ENCODE results near the gene MEFV.
A peak's percentile ranks its signal among the peaks of the same experiment; 100 is the strongest.

Gene MEFV

GRCh38 chr16:3266873-3267537 is 10.6 kb upstream of the MEFV start:
- DNase-seq, result no peak

DNA sequence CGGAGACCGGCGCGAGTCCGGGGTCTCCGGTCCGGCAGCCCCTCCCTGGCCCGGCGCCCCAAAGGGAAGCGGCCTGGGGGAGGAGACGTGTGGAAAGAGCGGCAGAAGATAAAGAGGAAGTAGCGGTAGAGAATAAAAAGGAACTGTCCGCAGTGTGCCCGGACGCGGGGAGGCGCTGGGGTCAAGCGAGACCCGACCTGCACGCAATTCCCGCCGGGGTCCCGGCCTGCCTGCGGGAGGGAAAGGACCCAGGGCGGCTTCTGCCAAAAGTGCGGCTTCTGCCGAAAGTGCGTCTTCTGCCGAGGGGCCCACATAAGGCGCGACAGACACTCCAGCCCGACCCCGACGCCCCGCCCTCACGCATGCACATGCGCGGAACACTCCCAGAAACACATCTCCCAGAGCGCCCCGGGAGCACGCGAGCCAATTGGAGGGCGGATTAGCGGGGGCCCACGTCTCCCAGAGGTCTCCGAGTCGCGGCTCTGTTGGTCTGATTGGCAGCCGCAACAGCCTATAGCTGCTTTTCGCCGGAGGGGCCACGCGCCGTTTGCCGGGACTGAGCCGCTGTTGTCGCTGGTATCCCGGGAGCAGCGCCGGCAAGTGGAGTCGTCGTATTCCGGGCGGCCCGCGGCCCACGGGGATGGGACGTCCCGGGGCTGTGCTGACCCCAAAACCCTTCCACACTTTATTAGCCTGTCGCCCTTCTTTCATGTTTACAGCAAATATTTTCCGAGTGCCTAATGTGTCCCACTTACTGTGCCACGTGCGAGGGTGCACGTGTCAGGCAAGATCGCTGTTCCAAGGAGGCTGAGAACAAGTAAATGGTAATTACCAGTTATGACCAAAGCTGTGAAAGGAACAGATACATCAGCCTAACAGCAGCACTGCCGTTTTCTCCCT is 8.0 kb upstream of the MEFV start:
- peak; percentile 94 for DNase-seq

DNA sequence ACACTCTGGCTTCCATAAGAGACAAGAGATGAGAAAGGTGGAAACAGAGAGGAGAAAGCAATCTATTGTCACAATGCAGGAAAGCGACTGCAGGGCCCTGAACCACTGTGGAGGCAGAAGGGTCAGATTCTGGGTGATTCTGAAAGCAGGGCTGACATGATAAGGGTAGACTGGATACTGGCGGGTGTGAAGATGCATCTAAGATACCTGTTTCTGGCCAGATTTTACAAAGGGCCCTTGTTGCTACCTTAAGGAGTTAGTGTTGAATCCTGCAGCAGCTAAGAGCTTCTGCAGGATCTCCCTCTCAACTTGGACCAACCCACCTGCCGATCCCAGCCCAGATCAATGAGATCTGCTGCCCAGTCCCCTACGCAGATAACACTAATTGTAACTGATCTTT is 6.1 kb upstream of the MEFV start:
- DNase-seq, result no peak

- no peak for DNase-seq
Measured at GRCh38 chr16:3259836-3260235, 3.4 kb upstream of the MEFV start.

DNA sequence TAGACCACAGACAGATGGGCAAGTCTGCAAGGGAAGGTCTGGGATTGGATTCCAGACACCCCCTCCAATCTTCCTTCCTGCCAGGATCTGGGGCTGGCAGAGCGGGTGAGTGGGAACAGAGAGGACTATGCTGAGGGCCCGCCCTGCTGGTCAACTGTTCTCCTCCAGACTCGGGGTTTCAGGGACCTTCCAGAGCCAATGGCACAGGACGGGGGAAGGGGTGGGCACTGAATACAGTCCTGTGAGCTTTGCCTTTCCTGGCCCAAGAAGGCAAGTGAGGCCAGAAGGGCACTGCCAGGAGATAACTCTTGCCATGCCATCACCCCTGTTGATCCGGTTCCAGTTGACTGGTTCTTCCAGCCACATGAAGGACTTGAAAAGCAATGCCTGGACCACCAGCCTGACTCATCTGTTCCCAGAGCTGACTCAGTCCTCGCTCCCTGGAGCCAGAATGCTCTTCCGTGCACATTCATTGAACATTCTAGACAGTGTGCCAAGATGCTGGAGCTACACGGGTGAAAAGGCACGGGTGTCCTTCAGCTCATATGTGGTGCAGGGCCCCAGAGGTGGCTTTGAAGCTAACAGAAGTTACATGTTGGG is 533 bp upstream of the MEFV start:
- no peak for DNase-seq

GRCh38 chr16:3254309-3254708 is 2.1 kb downstream of the MEFV start:
- no peak for DNase-seq

DNA sequence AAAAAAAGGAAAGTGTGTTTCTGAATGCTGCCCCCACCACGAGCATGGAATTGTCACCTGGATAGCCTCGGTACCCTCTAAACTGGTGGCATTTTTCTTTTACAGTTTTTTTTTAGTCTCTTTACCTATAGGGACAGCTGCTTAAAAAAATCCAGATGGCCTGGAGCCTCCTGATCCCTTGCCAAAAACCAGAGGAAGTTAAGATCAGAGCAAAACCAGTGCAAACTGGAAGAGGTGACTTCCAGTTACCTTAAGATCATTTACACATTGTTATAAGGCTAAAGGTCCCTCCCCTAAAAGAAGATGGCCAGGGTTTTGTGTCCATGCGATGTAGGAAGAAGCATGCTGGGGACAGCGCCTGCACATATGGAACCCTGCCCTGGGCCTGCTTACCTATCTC is 3.5 kb downstream of the MEFV start:
- no peak for DNase-seq

DNA sequence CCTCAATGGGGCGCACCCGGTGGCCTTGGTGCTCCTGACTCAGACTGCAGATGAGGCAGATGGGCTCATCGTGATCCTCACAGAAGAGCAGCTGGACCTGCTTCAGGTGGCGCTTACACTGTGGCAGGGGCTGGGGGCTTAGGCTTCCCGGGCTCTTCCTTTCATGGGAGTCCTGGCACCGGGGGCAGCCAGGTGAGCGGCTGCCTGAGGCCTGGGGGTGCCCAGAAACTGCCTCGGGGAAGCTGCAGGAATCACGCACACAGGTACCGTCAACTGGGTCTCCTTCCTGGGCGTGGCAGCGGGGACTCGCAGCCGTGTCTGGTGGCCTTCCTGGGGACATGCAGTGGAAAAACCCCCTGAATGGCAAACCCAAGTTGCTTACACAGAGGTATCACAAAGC is 7.0 kb downstream of the MEFV start:
- no peak for DNase-seq

DNA sequence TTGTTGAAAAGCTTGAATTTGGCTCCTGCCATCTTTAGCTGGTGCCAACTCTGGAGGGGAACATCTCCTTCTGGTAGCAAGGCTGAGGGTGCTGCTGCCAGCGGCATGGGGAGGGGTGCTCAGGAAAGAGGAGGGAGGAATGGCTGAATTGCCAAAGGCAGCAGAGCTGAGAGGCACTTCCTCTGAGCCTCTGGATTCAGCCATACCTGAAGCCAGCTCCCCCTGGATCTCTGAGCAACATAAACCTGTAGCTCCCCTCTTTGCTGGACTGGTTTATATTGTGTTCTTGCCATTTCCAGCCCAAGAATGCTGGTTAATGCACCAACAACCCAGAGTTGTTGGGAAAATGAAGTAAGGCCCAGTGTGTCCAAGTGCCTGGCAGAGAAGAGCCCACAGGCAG is 7.4 kb downstream of the MEFV start:
- DNase-seq, result no peak

GRCh38 chr16:3248596-3248995 is 7.8 kb downstream of the MEFV start:
- DNase-seq, result no peak

DNA sequence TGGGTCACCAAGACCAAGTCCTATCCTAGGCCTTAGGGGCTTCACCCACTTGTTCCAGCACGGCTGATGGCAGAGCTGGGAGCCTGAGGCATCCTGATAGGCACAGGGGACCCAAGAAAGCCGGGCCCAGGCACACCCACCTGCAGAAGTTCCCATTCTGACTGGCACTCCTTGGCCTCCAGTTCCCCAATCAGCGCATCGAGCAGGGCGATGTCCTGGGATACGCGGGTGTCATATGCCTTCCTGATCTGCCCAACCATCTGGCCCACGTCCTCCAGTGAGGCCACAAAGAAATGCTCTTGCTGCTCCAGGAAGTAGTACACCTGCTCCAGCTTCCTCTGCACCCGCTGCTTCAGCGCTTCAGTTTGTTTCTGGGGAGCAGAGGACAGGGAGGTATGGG is 9.6 kb downstream of the MEFV start:
- no peak for DNase-seq

GRCh38 chr16:3246002-3246401 is 10.4 kb downstream of the MEFV start:
- DNase-seq, result no peak

DNA sequence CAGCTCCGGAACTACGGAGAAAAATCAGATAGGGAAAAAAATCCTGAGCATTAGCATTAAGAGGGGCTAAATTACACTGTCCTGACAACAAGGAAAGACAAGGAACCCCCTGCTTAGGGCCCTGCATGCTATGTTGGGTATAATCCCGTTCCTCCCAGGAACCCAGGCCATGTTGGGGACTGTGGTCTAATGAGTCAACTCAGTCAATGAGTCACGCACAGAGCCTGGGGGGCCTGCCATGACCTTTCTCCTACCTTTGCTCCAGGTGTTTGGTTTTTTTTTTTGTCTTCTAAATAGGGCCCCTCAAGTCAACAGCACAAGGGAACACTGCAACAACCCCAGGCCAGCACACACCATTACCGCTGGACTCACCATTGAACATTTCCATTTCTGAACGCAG is 12.6 kb downstream of the MEFV start:
- DNase-seq, result no peak

GRCh38 chr16:3242709-3243108 is 13.7 kb downstream of the MEFV start:
- no peak for DNase-seq

DNA sequence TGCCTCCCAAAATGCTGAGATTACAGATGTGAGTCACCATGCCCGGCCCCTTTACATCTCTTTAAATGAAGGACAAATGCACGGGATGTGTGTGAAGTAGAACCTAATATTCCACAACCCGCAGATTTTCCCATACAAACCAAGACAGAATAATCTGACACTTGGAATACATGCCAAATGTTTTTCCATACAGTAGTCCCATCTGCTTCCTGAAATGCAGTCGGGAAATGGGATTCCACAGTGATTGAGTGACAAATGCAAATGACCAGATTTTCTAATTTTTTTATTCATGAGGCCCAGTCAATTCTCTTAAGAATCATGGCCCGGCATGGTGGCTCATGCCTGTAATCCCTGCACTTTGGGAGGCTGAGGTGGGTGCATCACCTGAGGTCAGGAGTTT is 14.7 kb downstream of the MEFV start:
- no peak for DNase-seq

- DNase-seq, result no peak
Measured at GRCh38 chr16:3235856-3236669, 20.4 kb downstream of the MEFV start.

DNA sequence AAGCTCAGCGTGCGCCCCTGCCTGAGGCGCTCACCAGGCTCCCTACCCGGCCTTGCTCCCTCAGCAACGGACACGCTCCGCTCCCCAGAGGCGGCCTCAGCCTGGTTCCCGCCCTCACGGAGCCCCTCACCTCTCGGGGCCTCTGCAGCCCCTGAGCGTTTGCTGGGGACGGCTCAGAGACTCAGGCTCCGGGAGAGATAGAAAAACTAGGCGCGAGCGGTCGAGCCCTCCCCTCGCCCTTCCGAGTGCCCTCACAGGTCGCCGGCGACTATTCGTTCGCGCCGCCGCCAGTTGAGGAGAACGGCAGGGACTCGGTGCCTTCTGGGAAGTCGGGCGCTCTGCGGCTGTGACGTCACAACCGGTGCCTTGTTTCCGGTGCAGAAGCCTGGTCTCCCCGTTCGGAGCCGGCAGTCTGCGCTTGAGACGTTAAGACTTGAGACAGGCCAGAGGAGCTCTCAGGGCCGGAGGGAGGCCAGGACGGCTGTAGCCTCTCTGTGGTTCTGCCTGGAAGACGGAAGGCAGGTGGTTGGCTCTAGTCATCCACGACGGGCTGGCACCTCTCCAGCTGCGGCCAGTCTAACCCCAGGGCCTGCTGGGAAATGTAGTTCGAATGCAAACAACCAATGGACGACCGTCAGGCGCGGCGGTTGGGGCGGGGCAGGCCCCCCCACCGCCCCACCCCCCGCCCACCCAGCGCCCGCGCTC is 21.4 kb downstream of the MEFV start, which contains the start of gene ZNF200:
Gene ZNF200 (minus strand): TSS at position 302 of the 705 bp plus-strand sequence. CDS start 1,403 bp downstream, outside the sequence.
- peak; percentile 84 for DNase-seq

DNA sequence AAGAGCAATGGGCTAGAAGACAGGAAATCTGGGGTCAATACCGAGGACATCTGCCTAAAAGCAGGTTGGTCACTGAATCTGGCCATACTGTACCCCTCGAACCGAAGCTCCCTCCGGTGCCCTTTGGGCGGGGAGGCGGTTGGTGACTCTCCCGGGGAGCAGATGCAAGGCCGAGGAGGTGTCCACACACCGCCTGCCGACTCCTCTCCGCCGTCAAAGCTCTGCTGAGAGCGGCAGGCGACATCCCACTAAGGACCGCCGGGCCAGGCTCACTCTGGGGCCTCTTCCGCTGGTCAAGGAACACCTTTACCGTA is 21.9 kb downstream of the MEFV start:
- DNase-seq, result no peak

- no peak for DNase-seq
Measured at GRCh38 chr16:3223913-3224515, 32.4 kb downstream of the MEFV start.

GRCh38 chr16:3220839-3221238 is 35.6 kb downstream of the MEFV start:
- DNase-seq, result no peak

DNA sequence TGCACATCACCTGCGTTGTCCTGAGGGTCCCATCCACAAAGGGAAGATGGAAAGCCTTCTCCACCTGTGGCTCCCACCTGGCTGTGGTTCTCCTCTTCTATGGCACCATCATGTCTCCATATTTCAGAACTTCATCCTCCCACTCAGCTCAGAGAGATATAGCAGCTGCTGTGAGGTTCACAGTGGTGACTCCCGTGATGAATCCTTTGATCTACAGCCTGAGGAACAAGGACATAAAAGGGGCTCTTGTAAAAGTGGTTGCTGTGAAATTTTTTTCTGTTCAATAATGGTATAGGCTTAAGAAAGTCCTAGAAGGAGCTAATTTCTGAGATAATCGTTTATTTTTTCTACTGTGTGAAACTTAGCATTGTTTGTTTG is 40.2 kb downstream of the MEFV start:
- no peak for DNase-seq

GRCh38 chr16:3215601-3216262 is 40.7 kb downstream of the MEFV start:
- no peak for DNase-seq
